ENCODE measurements around the gene NFKB2. TPM values are rescaled to one million over a fixed set of nuclear protein-coding genes. Genes with fewer than 3 reads are reported as not detected.

NFKB2 gene
- 16.5 and 17.5 TPM in 2 replicates for total RNA-seq

DNA sequence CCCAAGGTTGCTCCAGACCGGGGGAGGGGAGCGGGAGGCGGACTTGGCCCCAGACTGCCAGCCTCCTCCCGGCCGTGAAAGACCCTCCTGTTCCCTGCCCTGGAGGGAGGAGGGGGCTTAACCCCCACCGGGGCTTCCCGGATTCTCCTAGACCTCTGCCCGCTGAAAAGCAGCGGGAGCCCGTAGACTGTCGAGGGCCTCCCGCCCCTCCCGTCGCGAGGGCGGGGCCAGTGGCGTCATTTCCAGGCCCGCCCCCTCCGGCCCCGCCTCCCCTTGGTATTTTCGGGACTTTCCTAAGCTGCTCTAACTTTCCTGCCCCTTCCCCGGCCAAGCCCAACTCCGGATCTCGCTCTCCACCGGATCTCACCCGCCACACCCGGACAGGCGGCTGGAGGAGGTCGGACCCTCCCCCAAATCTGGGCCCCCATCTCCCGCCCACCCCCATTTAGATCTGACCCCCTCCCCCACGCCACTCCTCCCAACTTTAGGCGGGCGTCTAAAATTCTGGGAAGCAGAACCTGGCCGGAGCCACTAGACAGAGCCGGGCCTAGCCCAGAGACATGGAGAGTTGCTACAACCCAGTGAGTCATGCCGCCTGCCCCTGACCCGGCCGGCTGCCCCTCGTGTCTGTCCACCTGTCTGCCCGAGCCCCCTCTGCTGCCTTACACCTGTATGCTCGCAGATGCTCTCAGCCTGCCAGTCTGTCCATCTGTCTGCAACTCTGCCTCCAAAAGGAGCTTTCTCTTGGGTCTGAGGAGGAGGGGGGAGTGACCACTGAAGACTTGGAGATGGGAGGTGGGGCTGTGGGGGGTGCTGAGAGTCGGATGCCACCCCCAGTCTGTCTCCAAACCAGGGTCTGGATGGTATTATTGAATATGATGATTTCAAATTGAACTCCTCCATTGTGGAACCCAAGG lies at the start of gene NFKB2:
Gene NFKB2, plus strand, starts transcription at position 306 of the 917 bp plus-strand sequence. Its CDS starts 255 bp downstream, at position 561.

GRCh38 chr10:102418622-102419268 lies 23.2 kb downstream of the NFKB2 start, which contains the start of gene PSD:
PSD (minus strand) TSS chr10:102418785; CDS start chr10:102417038, 1,747 bp downstream.

GRCh38 chr10:102420714-102421506 lies 25.4 kb downstream of the NFKB2 start, which contains the start of gene FBXL15:
FBXL15 (plus strand) TSS chr10:102420836; CDS start chr10:102421130, 294 bp downstream.

DNA sequence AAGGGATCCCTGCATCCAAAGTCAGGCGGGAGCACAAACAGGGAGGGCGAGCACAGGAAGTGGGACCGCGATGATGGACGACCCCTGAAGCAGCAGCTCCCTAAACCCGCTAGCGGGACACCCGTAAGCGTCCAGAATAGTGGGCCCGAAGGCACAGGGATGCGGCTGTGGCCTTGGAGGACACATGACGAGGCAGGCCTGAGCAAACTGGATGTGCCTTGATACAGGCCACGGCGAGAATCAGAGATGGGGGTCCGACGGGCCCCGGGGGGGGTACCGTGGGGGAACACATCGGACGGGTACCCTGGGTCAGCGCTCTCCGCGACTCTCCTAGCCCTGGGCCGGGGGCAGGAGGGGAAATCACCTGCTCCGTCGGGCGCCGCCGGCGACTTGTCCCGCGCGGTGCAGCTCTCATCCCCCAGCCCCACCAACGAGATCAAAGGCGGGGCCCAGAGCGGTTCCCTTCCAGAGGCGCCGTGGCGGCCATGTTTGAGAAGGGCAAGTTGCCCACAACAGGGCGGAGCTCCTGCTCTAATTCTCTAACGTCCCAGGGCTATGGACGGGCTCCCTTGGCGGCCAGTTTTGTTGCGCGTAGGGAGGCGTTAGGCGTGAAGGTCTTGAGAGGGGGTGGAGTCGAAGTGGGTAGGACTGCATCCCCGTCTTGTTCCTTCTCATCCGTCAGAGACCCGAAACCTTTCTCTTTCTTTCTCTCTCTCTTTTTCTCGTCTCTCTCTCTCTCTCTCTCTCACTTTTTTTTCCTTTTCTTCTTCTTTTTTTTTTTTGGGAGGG lies 36.9 kb downstream of the NFKB2 start, which contains the start of gene CUEDC2:
Gene CUEDC2, minus strand, starts transcription at position 413 of the 789 bp plus-strand sequence. CDS start 7,386 bp downstream, outside the sequence.

DNA sequence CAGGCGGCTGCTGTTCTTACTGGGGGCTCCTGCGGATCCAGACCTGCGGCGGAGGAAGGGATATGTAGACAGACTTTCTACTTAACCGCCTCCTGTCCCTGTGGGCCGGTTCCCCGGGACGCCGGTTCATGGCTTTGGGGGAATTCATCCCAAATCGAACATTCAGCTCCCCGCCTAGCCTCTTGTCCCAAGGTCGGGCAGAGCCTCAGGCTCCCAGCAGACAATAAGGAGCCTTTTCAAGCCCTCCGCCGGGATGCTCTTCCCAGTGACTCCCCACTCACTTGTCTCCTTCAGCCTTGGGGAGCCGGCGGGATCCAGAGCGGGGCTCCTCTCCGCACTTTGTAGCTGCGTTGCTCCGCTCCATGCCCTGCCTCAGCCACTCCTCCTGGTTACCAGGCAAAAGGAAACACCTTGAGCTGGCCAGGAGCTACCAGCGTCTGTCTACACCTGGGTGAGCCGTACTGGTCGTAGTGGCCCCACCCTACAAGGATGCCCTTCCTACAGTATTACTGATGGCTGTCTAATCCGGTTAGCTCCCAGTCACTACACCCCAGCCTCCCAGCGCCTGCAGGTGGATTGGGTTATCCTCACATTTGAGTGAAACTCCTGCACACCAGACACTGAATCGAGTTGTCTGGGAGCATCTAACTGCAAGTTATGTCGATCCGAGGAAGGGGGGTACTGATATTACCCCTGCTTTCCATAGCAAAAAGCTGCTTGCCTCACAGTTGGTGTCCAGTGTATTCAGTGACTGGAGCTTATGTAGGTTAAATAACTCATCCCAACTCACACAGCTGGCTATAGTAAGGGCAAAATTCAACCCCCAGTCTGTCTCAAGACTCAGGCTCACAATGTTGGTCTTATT lies 55.8 kb downstream of the NFKB2 start, which contains the start of gene C10orf95:
Gene C10orf95, minus strand, starts transcription at position 439 of the 865 bp plus-strand sequence. CDS start 450 bp downstream, outside the sequence.

Other genes starting within 250 kb of the NFKB2 start
- gene NOLC1, start 243.3 kb upstream of the NFKB2 start, total RNA-seq = 22.3 and 75.9 TPM in 2 replicates
- gene ELOVL3, start 169.4 kb upstream of the NFKB2 start, total RNA-seq = 0.19 and 0.56 TPM in 2 replicates
- under 0.01 TPM in 2 replicates for gene PITX3, start 154.2 kb upstream of the NFKB2 start, total RNA-seq
- gene GBF1, start 150.2 kb upstream of the NFKB2 start, total RNA-seq = 20.9 and 30.3 TPM in 2 replicates
- gene PSD, start 23.1 kb downstream of the NFKB2 start, total RNA-seq = 0.38 and 4.2 TPM in 2 replicates
- 7.5 and 9.0 TPM in 2 replicates for gene FBXL15, start 25.1 kb downstream of the NFKB2 start, total RNA-seq
- 39.2 and 60.4 TPM in 2 replicates for gene CUEDC2, start 36.9 kb downstream of the NFKB2 start, total RNA-seq
- not detected in 2 replicates for gene C10orf95, start 55.8 kb downstream of the NFKB2 start, total RNA-seq
- 97.5 and 127 TPM in 2 replicates for gene ACTR1A, start 107.0 kb downstream of the NFKB2 start, total RNA-seq
- 2.3 and 2.5 TPM in 2 replicates for gene SUFU, start 108.3 kb downstream of the NFKB2 start, total RNA-seq
- gene TRIM8, start 248.8 kb downstream of the NFKB2 start, total RNA-seq = 61.4 and 99.5 TPM in 2 replicates